ENCODE results near the gene MON2.
"Not testable (repeated sequence)": the region's sequence is repeated elsewhere in the genome, so short reads cannot be mapped to it uniquely, and the experiment has no call there.

Gene MON2

GRCh38 chr12:62481843-62482540, 15.4 kb downstream of the MON2 start:
- no peak for DNase-seq

DNA sequence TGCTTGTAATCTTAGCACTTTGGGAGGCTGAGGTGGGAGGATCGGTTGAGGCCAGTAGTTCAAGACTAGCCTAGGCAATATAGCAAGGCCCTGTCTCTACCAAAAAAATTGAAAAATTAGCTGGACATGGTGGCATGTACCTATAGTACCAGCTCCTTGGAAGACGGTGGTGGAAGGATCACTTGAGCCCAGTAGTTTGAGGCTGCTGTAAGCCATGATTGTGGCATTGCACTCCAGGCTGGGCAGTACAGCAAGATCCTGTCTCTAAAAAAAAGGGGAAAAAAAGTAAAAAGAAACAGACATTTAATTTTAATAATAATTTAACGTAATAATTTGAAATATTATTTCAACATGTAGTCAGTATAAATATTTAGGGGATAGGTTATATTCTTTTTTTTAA, 16.1 kb downstream of the MON2 start:
- DNase-seq = no peak

- DNase-seq = no peak
Observed at GRCh38 chr12:62484233-62484632, 17.6 kb downstream of the MON2 start.

GRCh38 chr12:62505786-62506185, 39.2 kb downstream of the MON2 start:
- DNase-seq = no peak

DNA sequence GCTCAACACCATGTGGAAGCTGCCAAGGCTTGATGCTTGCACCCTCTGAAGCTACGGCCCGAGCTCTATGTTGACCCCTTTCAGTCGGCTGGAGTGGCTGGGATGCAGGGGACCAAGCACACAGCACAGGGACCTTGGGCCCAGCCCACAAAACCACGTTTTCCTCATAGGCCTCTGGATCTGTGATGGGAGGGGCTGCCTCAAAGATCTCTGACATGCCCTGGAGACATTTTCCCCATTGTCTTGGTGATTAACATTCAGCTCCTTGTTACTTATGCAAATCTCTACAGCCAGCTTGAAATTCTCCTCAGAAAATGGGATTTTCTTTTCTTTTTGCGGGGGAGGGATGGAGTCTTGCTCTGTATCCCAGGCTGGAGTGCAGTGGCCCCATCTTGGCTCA, 46.3 kb downstream of the MON2 start:
- DNase-seq = no peak

DNA sequence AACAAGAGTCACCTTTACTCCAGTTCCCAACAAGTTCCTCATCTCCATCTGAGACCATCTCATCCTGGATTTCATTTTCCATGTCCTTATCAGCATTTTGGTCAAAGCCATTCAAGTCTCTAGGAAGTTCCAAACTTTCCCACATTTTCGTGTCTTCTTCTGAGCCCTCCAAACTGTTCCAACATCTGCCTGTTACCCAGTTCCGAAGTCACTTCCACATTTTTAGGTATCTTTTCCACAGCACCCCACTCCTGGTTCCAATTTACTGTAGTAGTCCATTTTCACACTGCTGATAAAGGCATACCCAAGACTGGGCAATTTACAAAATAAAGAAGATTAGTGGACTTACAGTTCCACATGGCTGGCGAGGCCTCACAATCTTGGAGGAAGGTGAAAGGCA, 47.5 kb downstream of the MON2 start:
- DNase-seq = not testable (repeated sequence)

- no peak for DNase-seq
Observed at GRCh38 chr12:62516927-62517326, 50.3 kb downstream of the MON2 start.

- no peak for DNase-seq
Observed at GRCh38 chr12:62517887-62518286, 51.3 kb downstream of the MON2 start.

GRCh38 chr12:62519043-62519442, 52.4 kb downstream of the MON2 start:
- DNase-seq = no peak

DNA sequence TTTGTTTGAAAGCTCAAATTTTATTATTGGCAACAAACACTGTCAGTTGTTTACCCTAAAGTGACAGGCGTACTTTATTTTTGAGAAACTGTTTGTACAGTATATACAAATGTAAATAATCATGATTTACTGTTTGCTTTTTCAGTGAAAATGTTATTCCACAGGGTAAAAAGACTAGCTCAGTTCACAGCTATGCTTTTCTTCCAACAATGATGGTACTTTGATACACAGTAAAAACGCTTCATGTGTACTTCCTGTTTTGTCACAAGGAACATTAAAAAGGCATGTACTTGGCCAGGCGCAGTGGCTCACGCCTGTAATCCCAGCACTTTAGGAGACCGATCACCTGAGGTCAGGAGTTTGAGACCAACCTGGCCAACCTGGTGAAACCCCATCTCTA, 53.7 kb downstream of the MON2 start:
- no peak for DNase-seq

DNA sequence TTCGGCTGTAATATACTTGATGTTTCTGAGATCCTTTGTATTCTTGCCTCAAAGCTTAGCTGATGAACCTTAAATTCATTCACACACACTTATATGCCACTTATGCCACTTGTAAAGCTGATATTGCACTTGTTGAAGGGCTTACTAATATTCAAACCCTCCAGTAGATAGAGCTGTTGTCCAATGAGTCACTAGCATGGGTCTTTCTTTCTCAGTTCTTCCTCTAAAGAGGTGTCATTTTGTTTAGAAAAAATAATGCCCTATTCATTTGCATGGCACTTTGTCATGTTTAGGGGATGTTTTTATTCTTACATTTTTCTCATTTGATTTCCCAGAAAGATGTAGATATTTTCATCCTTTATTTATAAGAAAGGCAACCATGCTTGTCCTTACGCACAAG, 56.4 kb downstream of the MON2 start:
- no peak for DNase-seq

DNA sequence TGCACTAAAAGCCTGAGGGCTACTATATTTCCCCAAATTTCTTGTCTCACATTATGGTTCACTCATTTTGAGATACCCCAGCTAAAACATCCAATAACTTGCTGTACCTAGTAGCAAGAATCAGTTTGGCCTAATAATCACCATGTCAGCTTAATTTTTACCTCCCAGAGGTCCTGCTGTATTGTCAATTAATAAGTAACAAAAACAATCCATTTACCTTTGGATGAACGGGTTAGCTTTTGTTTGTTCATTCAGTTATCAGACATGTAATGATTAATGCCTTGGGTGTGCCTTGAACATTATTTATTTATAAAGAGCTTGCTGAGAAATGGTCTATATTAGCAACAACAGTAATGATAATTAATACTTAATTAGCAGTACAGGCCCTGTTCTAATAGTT, 57.0 kb downstream of the MON2 start:
- DNase-seq = no peak

- no peak for DNase-seq
Observed at GRCh38 chr12:62525271-62525670, 58.6 kb downstream of the MON2 start.

DNA sequence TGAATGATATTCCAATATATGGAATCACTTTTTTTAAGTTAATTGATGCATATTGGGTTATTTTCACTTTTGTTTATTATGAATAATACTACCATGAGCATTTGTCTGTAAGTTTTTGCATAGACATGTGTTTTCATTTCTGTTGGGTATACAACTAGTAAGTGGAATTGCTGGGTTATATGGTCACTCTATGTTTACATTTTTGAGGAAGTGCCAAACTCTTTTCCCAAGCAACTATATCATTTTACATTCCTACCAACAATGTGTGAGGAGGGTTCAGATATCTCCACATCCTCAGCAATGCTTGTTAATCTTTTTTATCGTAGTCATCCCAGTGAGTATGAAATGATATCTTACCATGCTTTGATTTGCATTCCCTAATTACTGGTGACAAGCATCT, 64.0 kb downstream of the MON2 start:
- no peak for DNase-seq

GRCh38 chr12:62532333-62532732, 65.7 kb downstream of the MON2 start:
- DNase-seq = no peak

DNA sequence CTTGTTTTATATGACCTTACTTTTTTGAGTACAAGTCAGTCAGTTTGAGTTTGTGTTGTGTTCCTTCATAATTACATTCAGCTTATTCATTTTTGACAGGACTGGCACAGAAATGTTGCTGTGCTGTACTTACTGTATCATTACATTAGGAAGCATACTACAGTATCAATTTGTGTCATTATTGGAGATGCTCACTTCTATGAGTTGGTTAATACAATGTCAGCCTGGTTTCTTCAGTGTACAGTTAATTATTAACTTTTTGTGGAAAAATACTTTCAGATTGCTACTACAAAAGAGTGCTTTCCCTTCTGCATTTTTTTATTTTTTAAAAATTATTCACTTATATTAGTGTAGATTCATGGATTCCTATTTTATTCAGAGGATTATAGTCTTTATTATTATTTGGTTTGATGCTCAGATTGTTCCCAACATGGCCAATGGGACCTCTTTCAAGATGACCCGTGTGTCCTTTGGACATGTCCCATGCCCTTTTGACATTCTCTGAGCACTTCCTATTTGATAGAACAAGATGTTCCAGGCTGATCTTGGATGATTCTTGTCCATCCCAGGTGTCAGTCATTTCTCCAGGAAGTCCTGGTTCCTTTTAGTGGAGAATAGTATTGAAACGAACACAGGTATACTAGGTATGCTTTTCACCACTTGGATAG, 66.6 kb downstream of the MON2 start:
- DNase-seq = no peak

DNA sequence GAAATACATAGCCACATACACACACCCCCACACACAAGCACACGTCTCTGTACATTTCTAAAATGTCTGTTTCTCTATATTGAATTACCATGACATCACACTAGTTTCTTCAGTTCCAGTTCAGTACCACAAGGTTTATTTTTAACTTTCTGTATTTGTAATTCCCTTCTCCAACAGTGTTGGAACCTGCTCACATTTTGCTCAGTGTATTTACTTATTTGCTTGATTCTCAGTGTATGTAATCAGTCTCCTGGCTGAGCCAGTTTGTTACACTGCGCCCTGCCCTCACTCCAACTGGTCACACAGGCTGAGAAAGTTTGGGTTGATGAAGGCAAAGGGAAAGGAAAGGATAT, 67.1 kb downstream of the MON2 start:
- no peak for DNase-seq

DNA sequence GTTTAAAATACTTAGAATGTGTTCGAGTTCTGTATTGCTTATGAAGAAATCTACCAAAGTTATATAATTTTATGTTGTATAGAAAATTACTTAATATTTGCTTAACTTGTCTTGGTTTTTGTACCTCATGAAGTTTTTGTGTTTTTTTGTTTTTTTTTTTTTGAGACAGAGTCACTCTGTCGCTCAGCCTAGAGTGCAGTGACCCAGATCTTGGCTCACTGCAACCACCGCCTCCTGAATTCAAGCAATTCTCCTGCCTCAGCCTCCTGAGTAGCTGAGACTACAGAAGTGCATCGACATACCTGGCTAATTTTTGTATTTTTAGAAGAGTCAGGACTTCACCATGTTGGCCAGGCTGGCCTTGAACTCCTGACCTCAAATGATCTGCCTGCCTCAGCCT, 69.9 kb downstream of the MON2 start:
- no peak for DNase-seq

DNA sequence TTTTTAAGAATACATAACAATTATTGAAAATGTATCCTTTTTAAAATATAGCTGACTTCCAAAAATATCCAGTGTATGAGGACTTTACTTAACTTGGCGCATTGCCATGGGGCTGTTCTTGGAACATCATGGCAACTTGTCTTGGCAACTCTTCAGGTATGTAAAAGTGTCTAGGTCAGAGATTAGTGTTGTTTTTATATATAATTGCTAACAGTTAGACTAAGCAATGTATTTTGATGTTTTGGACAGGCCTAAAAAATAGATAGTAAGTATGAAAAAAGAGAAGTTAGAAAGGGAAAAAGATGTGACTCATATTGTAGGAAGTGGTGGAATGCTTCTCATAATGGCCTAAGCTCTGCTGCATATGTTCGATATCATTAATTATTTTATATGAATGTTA, 70.9 kb downstream of the MON2 start:
- no peak for DNase-seq

- no peak for DNase-seq
Observed at GRCh38 chr12:62540354-62540753, 73.7 kb downstream of the MON2 start.

DNA sequence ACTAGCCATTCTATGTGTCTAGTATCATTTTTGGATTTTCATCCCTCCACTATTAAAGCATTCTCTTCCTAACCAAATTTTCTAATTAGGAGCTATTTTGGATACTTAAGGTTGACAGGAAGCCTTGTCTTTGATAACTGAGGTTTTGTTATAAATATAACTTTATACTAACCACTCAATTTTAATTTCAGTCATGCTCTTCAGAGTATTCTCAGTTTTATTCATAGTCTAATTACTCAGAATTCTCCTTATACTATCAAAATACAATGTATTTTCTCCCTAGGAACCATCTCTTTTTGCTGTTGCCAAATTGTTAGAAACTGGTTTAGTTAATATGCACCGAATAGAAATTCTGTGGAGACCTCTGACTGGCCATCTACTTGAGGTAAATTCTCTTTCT, 76.2 kb downstream of the MON2 start:
- DNase-seq = no peak

GRCh38 chr12:62543324-62543723, 76.7 kb downstream of the MON2 start:
- no peak for DNase-seq

DNA sequence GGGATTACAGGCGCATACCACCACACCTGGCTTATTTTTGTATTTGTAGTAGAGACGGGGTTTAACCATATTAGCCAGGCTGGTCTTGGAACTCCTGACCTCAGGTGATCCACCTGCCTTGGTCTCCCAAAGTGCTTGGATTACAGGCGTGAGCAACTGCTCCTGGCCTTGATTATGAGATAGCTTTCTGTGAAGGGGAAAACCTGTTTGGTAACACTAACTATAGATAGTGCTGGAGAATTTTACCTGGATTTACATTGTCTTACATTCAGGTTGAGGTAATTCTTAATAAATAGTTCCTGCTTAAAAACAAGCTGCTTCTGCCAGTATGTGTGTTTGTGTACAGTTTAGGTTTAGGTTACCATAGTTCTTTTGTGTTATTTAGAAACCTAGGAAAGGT, 77.1 kb downstream of the MON2 start:
- DNase-seq = no peak

DNA sequence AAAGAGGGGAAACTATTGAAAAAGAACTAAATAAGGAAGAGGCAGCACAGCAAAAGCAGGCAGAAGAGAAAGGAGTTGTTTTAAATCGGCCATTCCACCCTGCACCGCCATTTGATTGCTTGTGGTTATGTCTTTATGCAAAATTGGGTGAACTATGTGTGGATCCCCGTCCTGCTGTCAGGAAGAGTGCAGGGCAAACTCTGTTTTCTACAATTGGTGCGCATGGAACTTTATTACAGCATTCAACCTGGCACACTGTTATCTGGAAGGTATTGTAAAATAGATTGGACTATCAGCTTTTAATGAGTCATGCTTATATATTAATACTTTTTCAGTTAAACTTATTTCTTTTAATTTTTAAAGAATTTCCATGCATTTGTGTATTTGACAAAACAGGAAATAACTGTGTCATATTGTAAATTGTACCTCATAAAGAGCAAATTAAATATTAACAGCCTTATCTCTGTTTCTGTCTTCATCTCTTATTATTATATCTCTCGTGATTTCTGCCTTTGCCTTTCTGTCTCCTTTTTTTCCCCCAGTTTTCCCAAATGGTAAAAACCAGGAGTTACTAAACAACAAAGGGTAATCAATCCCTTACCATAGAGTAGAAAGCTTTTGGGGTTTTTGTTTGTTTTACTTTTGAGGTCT, 86.4 kb downstream of the MON2 start:
- no peak for DNase-seq

GRCh38 chr12:62559366-62559765, 92.7 kb downstream of the MON2 start:
- DNase-seq = not testable (repeated sequence)
